HS-5 (cell line): Measurements from ENCODE around the gene EIF4EBP2.

Experiments
- DNase-seq: peaks from one replicate; pipeline ENCODE4 v3.0.0-alpha.2; 2012; ENCODE audit warnings: low read depth

EIF4EBP2 gene

GRCh38 chr10:70404036-70404786 is at the start of gene EIF4EBP2:
Gene EIF4EBP2, plus strand, starts transcription at chr10:70404145. Its CDS starts 257 bp downstream, at chr10:70404402.
- peak; percentile 66 for DNase-seq

- DNase-seq = no peak
Observed at GRCh38 chr10:70354556-70354955, 49.4 kb upstream of the EIF4EBP2 start.

DNA sequence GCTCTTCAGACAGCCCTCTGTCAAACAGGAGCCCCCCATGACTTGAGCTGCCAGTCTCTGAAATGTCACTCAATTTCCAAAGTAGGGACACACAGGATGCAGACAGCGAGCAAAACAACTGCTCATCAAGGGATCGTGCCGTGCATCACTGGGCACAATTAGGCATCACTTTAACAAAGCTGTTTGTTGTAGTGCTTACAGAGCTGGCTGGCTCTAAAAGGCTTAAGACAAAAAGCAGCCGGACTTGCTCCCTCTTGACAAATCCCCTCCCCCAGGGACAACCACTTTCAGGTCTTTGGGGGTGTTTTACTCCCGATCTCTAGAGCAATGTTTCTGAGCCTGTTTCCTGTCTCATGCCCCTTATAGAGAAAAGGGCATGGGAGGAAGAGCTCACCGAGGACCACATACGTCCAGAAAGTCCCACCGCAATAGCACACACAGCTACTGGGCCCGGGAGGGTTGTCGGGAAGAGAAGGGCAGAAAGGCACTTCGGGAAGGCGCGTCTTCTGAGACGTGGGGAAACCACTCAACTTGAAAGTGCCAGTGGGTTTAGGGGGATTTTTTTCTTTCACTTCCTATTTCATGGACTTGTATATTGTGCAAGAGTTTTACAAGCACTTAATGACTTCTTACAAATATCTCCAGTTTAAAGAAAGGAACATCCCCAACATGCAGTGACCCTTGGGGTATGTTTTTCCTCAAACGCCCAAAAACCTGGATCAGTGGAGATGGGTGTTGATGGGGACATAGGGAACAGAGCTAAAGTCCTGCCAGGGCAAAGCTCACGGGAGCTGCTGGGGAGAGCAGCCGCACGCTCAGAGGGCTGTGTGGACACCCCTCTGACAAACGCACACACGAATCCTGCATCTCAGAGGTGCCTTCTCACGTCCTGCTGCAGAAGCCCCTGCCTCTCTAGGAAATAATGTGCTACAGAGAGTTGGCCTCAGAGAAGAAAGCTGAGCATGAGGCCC is 48.6 kb upstream of the EIF4EBP2 start:
- DNase-seq = no peak

DNA sequence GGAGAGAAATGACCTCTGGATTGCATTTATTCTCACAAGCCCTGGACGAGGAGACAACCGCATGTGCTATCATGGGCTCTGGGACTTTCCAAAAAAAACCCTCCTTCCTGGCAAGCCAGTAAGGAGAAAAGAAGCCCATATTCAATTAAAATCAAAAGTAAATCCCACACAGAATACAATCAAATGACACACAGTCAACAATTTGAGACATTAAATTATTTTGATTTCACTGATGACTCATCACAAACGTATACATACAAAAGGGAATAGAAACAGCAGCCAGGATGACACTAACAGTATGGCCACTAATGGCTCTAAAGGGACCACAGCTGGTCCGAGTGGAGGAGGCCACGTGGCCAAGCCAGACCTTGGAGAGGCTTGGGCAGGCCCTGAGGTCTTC is 46.4 kb upstream of the EIF4EBP2 start:
- no peak for DNase-seq

DNA sequence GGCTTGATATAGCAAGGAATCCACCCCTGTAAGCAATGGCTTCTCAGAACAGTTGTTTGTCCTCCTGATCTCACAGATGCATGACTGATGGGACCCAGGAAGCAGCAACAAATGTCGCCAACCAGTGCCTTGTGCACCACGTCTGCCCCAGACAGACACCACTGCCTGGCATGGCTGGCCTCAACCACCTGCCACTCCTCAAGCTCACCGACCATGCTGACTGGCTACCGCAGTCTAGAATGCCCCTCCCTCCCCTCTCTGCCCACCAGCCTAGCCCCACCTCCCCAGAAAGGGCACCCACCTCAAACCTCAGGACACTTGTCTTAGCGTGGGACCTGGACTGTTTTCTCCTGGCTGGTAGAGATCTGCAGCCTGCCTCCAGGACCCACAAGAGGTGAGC is 45.5 kb upstream of the EIF4EBP2 start:
- no peak for DNase-seq

- DNase-seq = no peak
Observed at GRCh38 chr10:70359017-70359550, 44.9 kb upstream of the EIF4EBP2 start.

DNA sequence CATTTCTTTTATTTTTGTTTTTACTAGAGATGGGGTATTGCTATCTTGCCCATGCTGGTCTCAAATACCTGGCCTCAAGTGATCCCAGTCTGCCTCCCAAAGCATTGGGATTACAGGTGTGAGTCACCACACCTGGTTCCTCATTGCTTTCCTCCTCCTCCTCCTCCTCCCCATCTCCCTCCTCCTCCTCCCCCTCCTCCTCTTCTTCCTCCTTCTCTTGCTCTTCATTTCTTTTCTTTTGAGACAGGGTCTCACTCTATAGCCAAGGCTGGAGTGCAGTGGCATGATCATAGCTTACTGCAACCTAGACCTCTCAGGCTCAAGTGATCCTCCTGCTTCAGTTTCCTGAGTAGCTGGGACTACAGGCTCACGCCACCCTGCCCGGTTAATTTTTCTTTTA is 43.7 kb upstream of the EIF4EBP2 start:
- DNase-seq = no peak

- DNase-seq = no peak
Observed at GRCh38 chr10:70362328-70362727, 41.6 kb upstream of the EIF4EBP2 start.

- DNase-seq = no peak
Observed at GRCh38 chr10:70363292-70363691, 40.7 kb upstream of the EIF4EBP2 start.

DNA sequence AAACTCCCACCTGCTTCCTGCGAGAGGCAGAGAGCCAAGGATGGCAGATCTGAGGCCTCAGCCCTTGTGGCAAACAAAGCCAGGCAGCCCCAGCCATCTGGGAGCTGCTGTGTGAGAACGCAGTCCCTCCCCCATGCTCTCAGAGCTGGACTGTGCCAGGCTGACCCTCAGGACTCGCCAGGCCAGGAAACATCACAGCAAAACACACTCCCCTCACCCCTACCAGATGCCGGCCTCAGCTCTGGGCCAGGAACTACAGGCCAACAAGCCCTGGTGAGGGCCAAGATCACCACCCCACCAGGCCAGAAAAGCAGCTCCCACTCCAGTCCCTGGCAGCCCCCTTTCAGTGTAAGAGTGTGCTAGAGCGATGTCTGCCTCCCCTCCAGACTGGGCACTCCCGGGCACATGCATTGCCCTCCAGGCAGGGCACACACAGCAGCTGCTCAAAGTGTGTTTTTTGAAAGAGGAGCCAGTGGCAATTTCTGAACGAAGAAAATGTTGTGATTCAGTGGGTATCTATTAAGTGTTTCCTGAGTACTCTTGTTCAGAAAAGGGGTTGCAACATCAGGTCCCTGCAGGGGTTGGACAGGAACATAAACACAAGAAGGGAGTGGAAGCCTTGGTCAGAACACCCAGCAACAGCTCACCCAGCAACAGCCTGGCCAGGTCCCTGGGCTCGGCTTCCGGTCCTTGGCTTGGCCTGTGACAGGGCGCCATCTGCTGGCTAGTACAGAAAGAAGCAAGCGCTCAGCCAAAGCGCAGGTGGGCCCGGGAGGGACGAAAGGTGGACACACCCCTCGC is 39.8 kb upstream of the EIF4EBP2 start:
- peak; percentile 85 for DNase-seq

DNA sequence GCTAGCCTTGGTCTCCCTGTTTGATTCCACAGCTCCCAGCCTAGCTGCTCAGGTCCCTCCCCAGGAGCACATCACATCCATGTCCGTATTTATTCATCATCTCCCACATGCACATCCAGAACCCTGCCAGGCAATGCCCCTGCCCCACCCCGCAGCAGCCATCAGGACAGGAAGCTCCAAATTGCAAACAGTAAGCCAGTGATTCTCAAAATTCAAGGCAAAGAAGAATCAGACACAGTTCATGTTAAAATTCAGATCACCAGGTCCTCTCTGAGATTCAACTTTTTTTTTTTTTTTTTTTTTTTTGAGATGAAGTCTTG is 39.2 kb upstream of the EIF4EBP2 start:
- no peak for DNase-seq

DNA sequence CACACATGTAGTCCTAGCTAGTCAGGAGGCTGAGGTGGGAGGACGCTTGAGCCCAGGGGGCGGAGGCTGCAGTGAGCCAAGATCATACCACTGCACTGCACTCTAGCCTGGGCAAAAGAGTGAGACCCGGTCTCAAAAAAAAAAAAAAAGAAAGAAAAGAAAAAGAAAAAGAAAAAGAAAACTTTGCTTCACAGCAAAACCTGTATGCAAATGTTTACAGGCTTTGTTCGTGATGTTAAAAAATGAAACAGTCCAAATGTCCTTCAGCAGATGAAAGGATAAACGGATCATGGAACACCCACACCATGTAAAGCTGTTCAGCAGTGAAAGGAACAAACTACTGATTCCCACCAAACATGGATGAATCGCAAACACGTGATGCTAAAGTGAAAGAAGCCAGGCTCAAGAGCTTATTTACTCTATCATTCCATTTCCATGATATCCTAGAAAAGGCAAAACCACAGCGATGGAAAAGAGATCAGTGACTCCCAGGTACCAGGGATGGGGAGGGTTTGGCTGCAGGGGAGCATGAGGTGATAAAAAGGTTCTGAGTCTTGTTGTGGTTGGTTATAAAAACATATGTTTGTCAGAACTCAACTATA is 36.6 kb upstream of the EIF4EBP2 start:
- DNase-seq = no peak

- no peak for DNase-seq
Observed at GRCh38 chr10:70368774-70369482, 35.0 kb upstream of the EIF4EBP2 start.

DNA sequence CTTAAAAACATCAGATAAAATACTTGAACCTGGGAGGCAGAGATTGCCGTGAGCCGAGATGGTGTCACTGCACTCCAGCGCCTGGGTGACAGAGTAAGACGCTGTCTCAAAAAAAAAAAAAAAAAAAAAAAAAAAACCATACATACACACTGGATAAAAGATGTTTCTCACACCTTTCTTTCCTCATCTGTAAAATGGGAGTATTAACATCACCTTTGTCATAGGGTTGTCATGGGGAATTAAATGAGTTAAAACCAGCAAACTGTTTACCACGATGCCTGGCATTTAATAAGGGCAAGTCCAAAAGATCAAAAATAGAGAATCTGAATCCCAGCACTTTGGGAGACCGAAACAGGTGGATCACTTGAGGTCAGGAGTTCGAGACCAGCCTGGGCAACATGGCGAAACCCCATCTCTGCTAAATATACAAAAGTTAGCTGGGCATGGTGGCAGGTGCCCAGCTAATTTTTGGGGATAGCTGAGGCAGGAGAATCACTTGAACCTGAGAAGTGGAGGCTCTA is 34.4 kb upstream of the EIF4EBP2 start:
- DNase-seq = no peak

- no peak for DNase-seq
Observed at GRCh38 chr10:70370766-70371165, 33.2 kb upstream of the EIF4EBP2 start.

GRCh38 chr10:70371846-70372245 is 32.1 kb upstream of the EIF4EBP2 start:
- DNase-seq = no peak

- DNase-seq = no peak
Observed at GRCh38 chr10:70374775-70375614, 28.9 kb upstream of the EIF4EBP2 start.

- no peak for DNase-seq
Observed at GRCh38 chr10:70376436-70377378, 27.2 kb upstream of the EIF4EBP2 start.

GRCh38 chr10:70378122-70378521 is 25.8 kb upstream of the EIF4EBP2 start:
- DNase-seq = peak; percentile 92
